Measurements from ENCODE around the gene MORN1. TPM values are rescaled to one million over a fixed set of nuclear protein-coding genes. Genes with fewer than 3 reads are reported as not detected.

Gene MORN1
- total and polyA plus RNA-seq, 2 donors (not counting 3 experiments of a cell fraction or from before 2014, with no cell fraction given), result 4.3 to 6.4 TPM

- dilution Hi-C loops (cut with MboI; ENCODE audit: extremely low pct_ligation_motif_present, low sequenced_read_pairs) (loop anchor here (10.0 kb wide), 1 partner anchor 85 kb away; no protein-coding TSS in a partner anchor), intact Hi-C loops (cut with micrococcal nuclease) (loop anchor here (2.0 kb wide), 2 partner anchors 15 to 69 kb away; no protein-coding TSS in a partner anchor)
- Histone ChIP-seq H4K20me1 (replicated peaks; ENCODE audit: control insufficient read depth, extremely low read depth, insufficient read depth, low read length) (no peaks in the 10 kb centered on the region), H3K4me3 (replicated peaks in 1 of 3; ENCODE audit: insufficient read depth in 1 of 3, low read depth in 1 of 3, low read length in 3 of 3) (no peak overlapping the region), H3K9me1 (replicated peaks; ENCODE audit: control insufficient read depth, extremely low read depth, insufficient read depth, low read length) (no peaks in the 10 kb centered on the region), H3K27ac (ENCODE audit: insufficient read depth, low read depth, low read length) (peak overlapping the region; percentile 83), H2AFZ (ENCODE audit: low read depth, low read length) (no peak overlapping the region), H3K36me3 (ENCODE audit: control insufficient read depth in 2 of 2, extremely low read depth in 1 of 2, insufficient read depth in 2 of 2, low read length in 2 of 2) (peaks cover 4 to 14% of the 10 kb centered on the region in 2 experiments), H3K79me2 (ENCODE audit: control insufficient read depth, insufficient read depth, low read length) (peaks cover 75% of the 10 kb centered on the region), H3K9me3 (replicated peaks; ENCODE audit: control insufficient read depth, insufficient read depth, low read length) (no peaks in the 10 kb centered on the region), H3K9ac (replicated peaks; ENCODE audit: extremely low read depth, insufficient read depth, low read length) (peak overlapping the region; percentile 63), H3K27me3 (ENCODE audit: control insufficient read depth in 2 of 2, insufficient read depth in 2 of 2, low read length in 2 of 2) (no peaks in the 10 kb centered on the region), H3K4me2 (ENCODE audit: insufficient read depth, low read length) (peak overlapping the region; percentile 55), H3K4me1 (ENCODE audit: control insufficient read depth, extremely low read depth, insufficient read depth, low read length) (peaks cover 27% of the 10 kb centered on the region)
- FAIRE-seq, result no peak
- ChIA-PET POLR2A (interaction anchor here (0.8 to 1.2 kb wide), 2 partner anchors 10 to 71 kb away, joined by 3 to 5 read pairs; no protein-coding TSS in a partner anchor), CTCF (interaction anchor here (1.0 to 2.0 kb wide), 8 partner anchors 9 to 81 kb away, joined by 3 to 10 read pairs (median 5); no protein-coding TSS in a partner anchor)
- DNase-seq (ENCODE audit: low read depth, low spot score), result no peak
- no peak for TF ChIP-seq POLR2A (IDR thresholded peaks at IDR 0.05; ENCODE audit: low read depth, low read length)
- TF ChIP-seq POLR2AphosphoS5 (IDR thresholded peaks at IDR 0.05; ENCODE audit: insufficient read depth, low read depth, low read length), result no peak
- no peak for TF ChIP-seq CTCF (IDR thresholded peaks at IDR 0.05; ENCODE audit: extremely low read depth in 1 of 2, insufficient read depth in 1 of 2, low read depth in 1 of 2, low read length in 2 of 2)
- TF ChIP-seq FOS (IDR thresholded peaks at IDR 0.05; ENCODE audit: borderline replicate concordance, insufficient read depth, low read length), result no peak
- no peak for TF ChIP-seq GATA2 (IDR thresholded peaks at IDR 0.05; ENCODE audit: insufficient read depth, insufficient read length, low read depth, low read length)
- no peak for TF ChIP-seq MYC (IDR thresholded peaks at IDR 0.05; ENCODE audit: low read depth, low read length)
- BruUV-seq (replicated peaks), result TSS peak; percentile 45
Measured at GRCh38 chr1:2300004-2300771, 91.2 kb downstream of the MORN1 start.
